Measurements from ENCODE around the gene THOC1.

The THOC1 gene

GRCh38 chr18:245282-245847 is 22.5 kb downstream of the THOC1 start:
- H3K4me3 ChIP-seq (ENCODE audit: low read depth, low read length): no peak overlapping the region
- no peak for TF ChIP-seq CTCF (IDR thresholded peaks at IDR 0.05; ENCODE audit: low read depth, low read length, missing control alignments)
- DNase-seq (ENCODE audit: low read depth): no peak

GRCh38 chr18:240175-240574 is 27.7 kb downstream of the THOC1 start:
- no peak overlapping the region for H3K4me3 ChIP-seq (ENCODE audit: low read depth, low read length)
- TF ChIP-seq CTCF (IDR thresholded peaks at IDR 0.05; ENCODE audit: low read depth, low read length, missing control alignments): no peak
- no peak for DNase-seq (ENCODE audit: low read depth)

GRCh38 chr18:231563-231962 is 36.3 kb downstream of the THOC1 start:
- no peak for DNase-seq (ENCODE audit: low read depth)
- TF ChIP-seq CTCF (IDR thresholded peaks at IDR 0.05; ENCODE audit: low read depth, low read length, missing control alignments): no peak
- no peak overlapping the region for H3K4me3 ChIP-seq (ENCODE audit: low read depth, low read length)

GRCh38 chr18:228586-228985 is 39.3 kb downstream of the THOC1 start:
- H3K4me3 ChIP-seq (ENCODE audit: low read depth, low read length): no peak overlapping the region
- TF ChIP-seq CTCF (IDR thresholded peaks at IDR 0.05; ENCODE audit: low read depth, low read length, missing control alignments): no peak
- DNase-seq (ENCODE audit: low read depth): no peak

- TF ChIP-seq CTCF (IDR thresholded peaks at IDR 0.05; ENCODE audit: low read depth, low read length, missing control alignments): no peak
- no peak for DNase-seq (ENCODE audit: low read depth)
- no peak overlapping the region for H3K4me3 ChIP-seq (ENCODE audit: low read depth, low read length)
Measured at GRCh38 chr18:227902-228301, 39.9 kb downstream of the THOC1 start.

GRCh38 chr18:227374-227773 is 40.5 kb downstream of the THOC1 start:
- no peak for TF ChIP-seq CTCF (IDR thresholded peaks at IDR 0.05; ENCODE audit: low read depth, low read length, missing control alignments)
- DNase-seq (ENCODE audit: low read depth): no peak
- H3K4me3 ChIP-seq (ENCODE audit: low read depth, low read length): no peak overlapping the region

GRCh38 chr18:225745-226144 is 42.1 kb downstream of the THOC1 start:
- no peak overlapping the region for H3K4me3 ChIP-seq (ENCODE audit: low read depth, low read length)
- TF ChIP-seq CTCF (IDR thresholded peaks at IDR 0.05; ENCODE audit: low read depth, low read length, missing control alignments): no peak
- DNase-seq (ENCODE audit: low read depth): no peak

Data from GM12864 (cell line).